Measurements from ENCODE around the gene BARX1. TPM values are rescaled to one million over a fixed set of nuclear protein-coding genes. Genes with fewer than 3 reads are reported as not detected.

The BARX1 gene
- total RNA-seq, 4 donors from 2014 or later = 17.1 to 20.2 (median 20.2) TPM; not detected in 1

GRCh38 chr9:93931905-93932304, 23.2 kb downstream of the BARX1 start:
- no peak for TF ChIP-seq CTCF (IDR thresholded peaks at IDR 0.05)
- DNase-seq (ENCODE audit: low spot score) = no peak
- ATAC-seq (ENCODE audit: low FRiP score) = no peak

DNA sequence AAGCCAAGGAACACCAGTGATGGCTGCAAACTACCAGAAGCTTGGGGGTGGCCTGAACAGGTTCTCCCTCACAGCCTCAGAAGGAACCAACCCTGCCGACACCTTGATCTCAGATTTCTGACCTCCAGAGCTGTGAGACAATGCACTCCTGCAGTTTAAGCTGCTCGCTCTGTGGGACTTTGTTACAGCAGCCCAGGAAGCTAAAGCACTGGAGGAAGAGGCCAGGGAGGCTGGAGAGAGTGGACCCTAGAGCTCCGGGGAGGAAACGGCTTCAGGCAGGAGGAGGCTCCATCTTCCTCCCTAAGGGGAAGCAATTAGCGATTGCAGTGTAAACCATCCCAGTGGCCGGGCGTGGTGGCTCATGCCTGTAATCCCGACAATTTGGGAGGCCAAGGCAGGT, 25.1 kb downstream of the BARX1 start:
- ATAC-seq (ENCODE audit: low FRiP score) = no peak
- no peak for DNase-seq (ENCODE audit: low spot score)

GRCh38 chr9:93929231-93929630, 25.9 kb downstream of the BARX1 start:
- ATAC-seq (ENCODE audit: low FRiP score) (no peak), DNase-seq (ENCODE audit: low spot score) (no peak)
- no peak for TF ChIP-seq CTCF (IDR thresholded peaks at IDR 0.05)

More for the DNA sequence above, 25.1 kb downstream of the BARX1 start:
- TF ChIP-seq CTCF (IDR thresholded peaks at IDR 0.05) = no peak

DNA sequence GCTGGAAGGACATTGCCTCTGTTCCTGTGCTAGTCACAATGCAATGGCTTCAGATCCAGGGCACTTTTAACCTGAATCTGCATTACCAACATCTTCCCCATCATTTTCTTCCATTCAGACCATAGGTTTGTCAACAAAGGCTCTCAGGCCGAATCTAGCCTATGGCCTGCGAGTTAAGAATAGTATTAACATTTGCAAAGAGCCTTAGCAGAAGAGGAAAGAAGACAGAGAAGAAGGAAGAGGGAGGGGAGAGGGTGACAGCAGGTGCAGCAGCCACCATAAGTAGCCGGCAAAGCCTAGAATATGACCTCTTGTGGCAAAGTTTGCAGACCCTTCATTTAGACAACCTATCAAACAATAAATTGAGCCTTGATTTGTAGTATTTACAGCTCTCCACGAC, 32.6 kb downstream of the BARX1 start:
- DNase-seq (ENCODE audit: low spot score) (no peak), ATAC-seq (ENCODE audit: low FRiP score) (no peak)
- no peak for TF ChIP-seq CTCF (IDR thresholded peaks at IDR 0.05)

DNA sequence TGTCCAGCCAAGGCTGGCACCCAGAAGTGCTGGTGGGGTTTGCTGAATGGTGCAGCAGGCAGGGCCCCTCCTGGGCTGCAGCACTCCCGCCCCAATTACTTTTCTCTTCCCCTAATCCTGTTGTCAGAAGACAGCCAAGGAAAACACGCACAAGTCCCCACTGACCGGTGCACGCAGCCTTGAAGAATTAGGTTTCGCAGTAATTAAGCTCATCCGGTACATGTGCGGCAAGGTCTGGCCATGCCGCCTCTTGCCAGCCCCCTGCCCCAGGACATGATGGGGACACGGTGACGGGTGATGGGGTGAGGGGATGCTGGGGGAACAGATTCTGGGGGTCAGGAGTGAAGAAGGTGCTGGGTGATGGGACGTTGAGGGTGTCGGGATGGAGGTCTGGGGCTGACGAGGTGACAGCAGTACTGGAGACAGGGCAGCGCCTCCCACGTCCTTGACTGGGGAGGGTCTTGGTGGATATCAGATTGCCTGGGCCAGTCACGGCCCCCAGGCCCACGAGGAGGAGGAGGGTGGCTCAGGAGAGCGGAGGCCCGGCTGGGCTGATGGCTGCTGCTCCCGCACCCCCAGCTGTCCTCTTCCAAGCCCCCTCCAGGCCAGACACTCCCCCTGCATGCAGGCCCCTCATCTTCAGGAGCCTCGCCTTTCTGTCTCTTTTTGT, 34.9 kb downstream of the BARX1 start:
- ATAC-seq (ENCODE audit: low FRiP score) (no peak), DNase-seq (ENCODE audit: low spot score) (no peak)
- no peak for TF ChIP-seq CTCF (IDR thresholded peaks at IDR 0.05)

- ATAC-seq (ENCODE audit: low FRiP score) = no peak
- no peak for TF ChIP-seq CTCF (IDR thresholded peaks at IDR 0.05)
- DNase-seq (ENCODE audit: low spot score) = no peak
These were observed 37.1 kb downstream of the BARX1 start for GRCh38 chr9:93918061-93918460.

- DNase-seq (ENCODE audit: low spot score) (no peak), ATAC-seq (ENCODE audit: low FRiP score) (no peak)
- TF ChIP-seq CTCF (IDR thresholded peaks at IDR 0.05) = no peak
These were observed 37.9 kb downstream of the BARX1 start for GRCh38 chr9:93917121-93917853.
